ENCODE data around the gene HELT. TPM values are rescaled to one million over a fixed set of nuclear protein-coding genes. Genes with fewer than 3 reads are reported as not detected.

Gene HELT
- total and polyA plus RNA-seq, 2 experiments from 2014 or later, result not detected

- TF ChIP-seq, protein P1, sequence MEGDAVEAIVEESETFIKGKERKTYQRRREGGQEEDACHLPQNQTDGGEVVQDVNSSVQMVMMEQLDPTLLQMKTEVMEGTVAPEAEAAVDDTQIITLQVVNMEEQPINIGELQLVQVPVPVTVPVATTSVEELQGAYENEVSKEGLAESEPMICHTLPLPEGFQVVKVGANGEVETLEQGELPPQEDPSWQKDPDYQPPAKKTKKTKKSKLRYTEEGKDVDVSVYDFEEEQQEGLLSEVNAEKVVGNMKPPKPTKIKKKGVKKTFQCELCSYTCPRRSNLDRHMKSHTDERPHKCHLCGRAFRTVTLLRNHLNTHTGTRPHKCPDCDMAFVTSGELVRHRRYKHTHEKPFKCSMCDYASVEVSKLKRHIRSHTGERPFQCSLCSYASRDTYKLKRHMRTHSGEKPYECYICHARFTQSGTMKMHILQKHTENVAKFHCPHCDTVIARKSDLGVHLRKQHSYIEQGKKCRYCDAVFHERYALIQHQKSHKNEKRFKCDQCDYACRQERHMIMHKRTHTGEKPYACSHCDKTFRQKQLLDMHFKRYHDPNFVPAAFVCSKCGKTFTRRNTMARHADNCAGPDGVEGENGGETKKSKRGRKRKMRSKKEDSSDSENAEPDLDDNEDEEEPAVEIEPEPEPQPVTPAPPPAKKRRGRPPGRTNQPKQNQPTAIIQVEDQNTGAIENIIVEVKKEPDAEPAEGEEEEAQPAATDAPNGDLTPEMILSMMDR (IDR thresholded peaks at IDR 0.05; ENCODE audit: poor library complexity), result peak; percentile 43
- TF ChIP-seq EZH2 (IDR thresholded peaks at IDR 0.05; ENCODE audit: borderline replicate concordance), result no peak
- Histone ChIP-seq H3K27ac (no peak overlapping the region), H3K9me2 (replicated peaks; ENCODE audit: insufficient read depth) (no peaks in the 10 kb centered on the region), H4K20me1 (ENCODE audit: insufficient read depth, poor library complexity, severe bottlenecking) (no peaks in the 10 kb centered on the region), H3K27me3 (peaks cover 80% of the 10 kb centered on the region), H3K4me3 (no peak overlapping the region), H3K79me2 (no peaks in the 10 kb centered on the region), H3K36me3 (replicated peaks; ENCODE audit: insufficient read depth, low read depth) (no peaks in the 10 kb centered on the region), H3K4me2 (no peak overlapping the region), H3K4me1 (ENCODE audit: insufficient read depth) (no peaks in the 10 kb centered on the region), H2AFZ (no peak overlapping the region), H3K9me3 (ENCODE audit: low read depth) (no peaks in the 10 kb centered on the region)
- 13% methylated on average over 8 of the region's 8 CpGs for WGBS (ENCODE audit: low lambda C conversion rate, missing lambda C conversion rate)
- peak; percentile 43 for DNase-seq (ENCODE audit: low spot score)
Observed at GRCh38 chr4:185011408-185011807, 6.9 kb upstream of the HELT start.

GRCh38 chr4:185013417-185014125 lies 4.7 kb upstream of the HELT start:
- no peaks in the 10 kb centered on the region for H3K9me2 ChIP-seq (replicated peaks; ENCODE audit: insufficient read depth)
- no peak overlapping the region for H3K4me2 ChIP-seq
- no peak for DNase-seq (ENCODE audit: low spot score)
- no peaks in the 10 kb centered on the region for H3K36me3 ChIP-seq (replicated peaks; ENCODE audit: insufficient read depth, low read depth)
- no peak overlapping the region for H2AFZ ChIP-seq
- H3K4me3 ChIP-seq, result no peak overlapping the region
- H3K27me3 ChIP-seq, result peaks cover 94% of the 10 kb centered on the region
- no peaks in the 10 kb centered on the region for H3K79me2 ChIP-seq
- no peaks in the 10 kb centered on the region for H4K20me1 ChIP-seq (ENCODE audit: insufficient read depth, poor library complexity, severe bottlenecking)
- TF ChIP-seq EZH2 (IDR thresholded peaks at IDR 0.05; ENCODE audit: borderline replicate concordance) (no peak), EZH2phosphoT487 (IDR thresholded peaks at IDR 0.05; ENCODE audit: low read depth, severe bottlenecking, unreplicated experiment) (no peak)
- TF ChIP-seq, protein P1 (IDR thresholded peaks at IDR 0.05; ENCODE audit: poor library complexity), result no peak
- no peak overlapping the region for H3K27ac ChIP-seq
- WGBS (ENCODE audit: low lambda C conversion rate, missing lambda C conversion rate), result 39% methylated on average over 16 of the region's 16 CpGs
- no peaks in the 10 kb centered on the region for H3K9me3 ChIP-seq (ENCODE audit: low read depth)
- H3K4me1 ChIP-seq (ENCODE audit: insufficient read depth), result no peaks in the 10 kb centered on the region

GRCh38 chr4:185015108-185015507 lies 3.2 kb upstream of the HELT start:
- peaks cover 94% of the 10 kb centered on the region for H3K27me3 ChIP-seq
- no peak overlapping the region for H3K4me3 ChIP-seq
- no peak overlapping the region for H3K4me2 ChIP-seq
- no peaks in the 10 kb centered on the region for H4K20me1 ChIP-seq (ENCODE audit: insufficient read depth, poor library complexity, severe bottlenecking)
- H2AFZ ChIP-seq, result no peak overlapping the region
- 72% methylated on average over 5 of the region's 5 CpGs for WGBS (ENCODE audit: low lambda C conversion rate, missing lambda C conversion rate)
- H3K79me2 ChIP-seq, result no peaks in the 10 kb centered on the region
- no peaks in the 10 kb centered on the region for H3K9me3 ChIP-seq (ENCODE audit: low read depth)
- no peaks in the 10 kb centered on the region for H3K36me3 ChIP-seq (replicated peaks; ENCODE audit: insufficient read depth, low read depth)
- DNase-seq (ENCODE audit: low spot score), result no peak
- no peak for TF ChIP-seq EZH2 (IDR thresholded peaks at IDR 0.05; ENCODE audit: borderline replicate concordance)
- TF ChIP-seq, protein P1 (IDR thresholded peaks at IDR 0.05; ENCODE audit: poor library complexity), result peak; percentile 3
- H3K9me2 ChIP-seq (replicated peaks; ENCODE audit: insufficient read depth), result no peaks in the 10 kb centered on the region
- no peaks in the 10 kb centered on the region for H3K4me1 ChIP-seq (ENCODE audit: insufficient read depth)
- H3K27ac ChIP-seq, result no peak overlapping the region
